ENCODE measurements around the gene KCND3. TPM values are rescaled to one million over a fixed set of nuclear protein-coding genes. Genes with fewer than 3 reads are reported as not detected.

The KCND3 gene
- total and polyA plus RNA-seq, 4 donors = 1.1 to 25.3 (median 12.4) TPM

GRCh38 chr1:111864862-111865261, 124.6 kb downstream of the KCND3 start:
- no peak for ATAC-seq (ENCODE audit: low FRiP score)
- Histone ChIP-seq H3K4me1 (ENCODE audit: control insufficient read depth in 1 of 2, insufficient read depth in 2 of 2, low read length in 2 of 2) (no peaks in the 10 kb centered on the region), H3K4me3 (ENCODE audit: low read length in 2 of 2) (no peak overlapping the region), H3K27me3 (ENCODE audit: control insufficient read depth in 1 of 2, insufficient read depth in 2 of 2, low read length in 1 of 2) (no peaks in the 10 kb centered on the region), H3K36me3 (ENCODE audit: control insufficient read depth in 1 of 2, insufficient read depth in 2 of 2, low read length in 1 of 2) (no peaks in the 10 kb centered on the region), H3K27ac (ENCODE audit: low read depth in 1 of 2, low read length in 2 of 2) (no peak overlapping the region), H3K9me3 (ENCODE audit: control insufficient read depth, low read length) (no peaks in the 10 kb centered on the region)
- intact Hi-C loops (cut with DNase I) = no loop called here
- no peak for DNase-seq
- WGBS, 2 donors = 0 to 2% methylated on average over 3 of the region's 3 CpGs

GRCh38 chr1:111863401-111863800, 126.1 kb downstream of the KCND3 start:
- intact Hi-C loops (cut with DNase I) = no loop called here
- Histone ChIP-seq H3K4me1 (ENCODE audit: control insufficient read depth in 1 of 2, insufficient read depth in 2 of 2, low read length in 2 of 2) (no peaks in the 10 kb centered on the region), H3K9me3 (ENCODE audit: control insufficient read depth, low read length) (no peaks in the 10 kb centered on the region), H3K4me3 (ENCODE audit: low read length in 2 of 2) (no peak overlapping the region), H3K27ac (ENCODE audit: low read depth in 1 of 2, low read length in 2 of 2) (no peak overlapping the region), H3K36me3 (ENCODE audit: control insufficient read depth in 1 of 2, insufficient read depth in 2 of 2, low read length in 1 of 2) (no peaks in the 10 kb centered on the region), H3K27me3 (ENCODE audit: control insufficient read depth in 1 of 2, insufficient read depth in 2 of 2, low read length in 1 of 2) (no peaks in the 10 kb centered on the region)
- 62 to 70% methylated on average over 3 of the region's 3 CpGs for WGBS, 2 donors
- DNase-seq (no peak), ATAC-seq (ENCODE audit: low FRiP score) (no peak)

GRCh38 chr1:111862599-111862998, 126.9 kb downstream of the KCND3 start:
- no peaks in the 10 kb centered on the region for H3K4me1 ChIP-seq (ENCODE audit: control insufficient read depth in 1 of 2, insufficient read depth in 2 of 2, low read length in 2 of 2)
- H3K27me3 ChIP-seq (ENCODE audit: control insufficient read depth in 1 of 2, insufficient read depth in 2 of 2, low read length in 1 of 2) = no peaks in the 10 kb centered on the region
- H3K27ac ChIP-seq (ENCODE audit: low read depth in 1 of 2, low read length in 2 of 2) = no peak overlapping the region
- H3K9me3 ChIP-seq (ENCODE audit: control insufficient read depth, low read length) = no peaks in the 10 kb centered on the region
- no peak for DNase-seq
- 80 to 90% methylated on average over 3 of the region's 3 CpGs for WGBS, 2 donors
- no peak for ATAC-seq (ENCODE audit: low FRiP score)
- intact Hi-C loops (cut with DNase I) = no loop called here
- no peak overlapping the region for H3K4me3 ChIP-seq (ENCODE audit: low read length in 2 of 2)
- no peaks in the 10 kb centered on the region for H3K36me3 ChIP-seq (ENCODE audit: control insufficient read depth in 1 of 2, insufficient read depth in 2 of 2, low read length in 1 of 2)

GRCh38 chr1:111861523-111861922, 127.9 kb downstream of the KCND3 start:
- DNase-seq = no peak
- ATAC-seq (ENCODE audit: low FRiP score) = no peak
- Histone ChIP-seq H3K36me3 (ENCODE audit: control insufficient read depth in 1 of 2, insufficient read depth in 2 of 2, low read length in 1 of 2) (no peaks in the 10 kb centered on the region), H3K4me3 (ENCODE audit: low read length in 2 of 2) (no peak overlapping the region), H3K27ac (ENCODE audit: low read depth in 1 of 2, low read length in 2 of 2) (no peak overlapping the region), H3K4me1 (ENCODE audit: control insufficient read depth in 1 of 2, insufficient read depth in 2 of 2, low read length in 2 of 2) (no peaks in the 10 kb centered on the region), H3K27me3 (ENCODE audit: control insufficient read depth in 1 of 2, insufficient read depth in 2 of 2, low read length in 1 of 2) (no peaks in the 10 kb centered on the region), H3K9me3 (ENCODE audit: control insufficient read depth, low read length) (no peaks in the 10 kb centered on the region)
- 41 to 51% methylated on average over 6 of the region's 6 CpGs for WGBS, 2 donors
- intact Hi-C loops (cut with DNase I) = no loop called here

GRCh38 chr1:111857194-111857651, 132.2 kb downstream of the KCND3 start:
- DNase-seq (no peak), ATAC-seq (ENCODE audit: low FRiP score) (no peak)
- Histone ChIP-seq H3K9me3 (ENCODE audit: control insufficient read depth, low read length) (no peaks in the 10 kb centered on the region), H3K36me3 (ENCODE audit: control insufficient read depth in 1 of 2, insufficient read depth in 2 of 2, low read length in 1 of 2) (no peaks in the 10 kb centered on the region), H3K27me3 (ENCODE audit: control insufficient read depth in 1 of 2, insufficient read depth in 2 of 2, low read length in 1 of 2) (no peaks in the 10 kb centered on the region), H3K27ac (ENCODE audit: low read depth in 1 of 2, low read length in 2 of 2) (no peak overlapping the region), H3K4me1 (ENCODE audit: control insufficient read depth in 1 of 2, insufficient read depth in 2 of 2, low read length in 2 of 2) (no peaks in the 10 kb centered on the region), H3K4me3 (ENCODE audit: low read length in 2 of 2) (no peak overlapping the region)
- WGBS, 2 donors = 72 to 78% methylated on average over 13 of the region's 13 CpGs
- intact Hi-C loops (cut with DNase I) = no loop called here

- DNase-seq = no peak
- 62 to 66% methylated on average over 13 of the region's 13 CpGs for WGBS, 2 donors
- H3K36me3 ChIP-seq (ENCODE audit: control insufficient read depth in 1 of 2, insufficient read depth in 2 of 2, low read length in 1 of 2) = no peaks in the 10 kb centered on the region
These were observed 132.9 kb downstream of the KCND3 start for GRCh38 chr1:111856411-111857185.

GRCh38 chr1:111855260-111855659, 134.2 kb downstream of the KCND3 start:
- intact Hi-C loops (cut with DNase I) = no loop called here
- H3K27me3 ChIP-seq (ENCODE audit: control insufficient read depth in 1 of 2, insufficient read depth in 2 of 2, low read length in 1 of 2) = no peaks in the 10 kb centered on the region
- H3K27ac ChIP-seq (ENCODE audit: low read depth in 1 of 2, low read length in 2 of 2) = no peak overlapping the region
- WGBS, 2 donors = 76 to 85% methylated on average over 4 of the region's 4 CpGs
- DNase-seq = no peak
- H3K4me3 ChIP-seq (ENCODE audit: low read length in 2 of 2) = no peak overlapping the region
- ATAC-seq (ENCODE audit: low FRiP score) = no peak
- no peaks in the 10 kb centered on the region for H3K4me1 ChIP-seq (ENCODE audit: control insufficient read depth in 1 of 2, insufficient read depth in 2 of 2, low read length in 2 of 2)
- no peaks in the 10 kb centered on the region for H3K9me3 ChIP-seq (ENCODE audit: control insufficient read depth, low read length)
- H3K36me3 ChIP-seq (ENCODE audit: control insufficient read depth in 1 of 2, insufficient read depth in 2 of 2, low read length in 1 of 2) = no peaks in the 10 kb centered on the region

More at GRCh38 chr1:111856411-111857185, 132.9 kb downstream of the KCND3 start:
- H3K4me3 ChIP-seq (ENCODE audit: low read length in 2 of 2) = no peak overlapping the region
- H3K4me1 ChIP-seq (ENCODE audit: control insufficient read depth in 1 of 2, insufficient read depth in 2 of 2, low read length in 2 of 2) = no peaks in the 10 kb centered on the region
- intact Hi-C loops (cut with DNase I) = no loop called here
- ATAC-seq (ENCODE audit: low FRiP score) = no peak
- no peaks in the 10 kb centered on the region for H3K27me3 ChIP-seq (ENCODE audit: control insufficient read depth in 1 of 2, insufficient read depth in 2 of 2, low read length in 1 of 2)
- no peaks in the 10 kb centered on the region for H3K9me3 ChIP-seq (ENCODE audit: control insufficient read depth, low read length)
- no peak overlapping the region for H3K27ac ChIP-seq (ENCODE audit: low read depth in 1 of 2, low read length in 2 of 2)

- no peaks in the 10 kb centered on the region for H3K36me3 ChIP-seq (ENCODE audit: control insufficient read depth in 1 of 2, insufficient read depth in 2 of 2, low read length in 1 of 2)
- H3K9me3 ChIP-seq (ENCODE audit: control insufficient read depth, low read length) = no peaks in the 10 kb centered on the region
- no peaks in the 10 kb centered on the region for H3K27me3 ChIP-seq (ENCODE audit: control insufficient read depth in 1 of 2, insufficient read depth in 2 of 2, low read length in 1 of 2)
- ATAC-seq (ENCODE audit: low FRiP score) = no peak
- DNase-seq = no peak
- 68 to 70% methylated on average over 7 of the region's 7 CpGs for WGBS, 2 donors
- no peak overlapping the region for H3K27ac ChIP-seq (ENCODE audit: low read depth in 1 of 2, low read length in 2 of 2)
- H3K4me1 ChIP-seq (ENCODE audit: control insufficient read depth in 1 of 2, insufficient read depth in 2 of 2, low read length in 2 of 2) = no peaks in the 10 kb centered on the region
- H3K4me3 ChIP-seq (ENCODE audit: low read length in 2 of 2) = no peak overlapping the region
- intact Hi-C loops (cut with DNase I) = no loop called here
These were observed 137.2 kb downstream of the KCND3 start for GRCh38 chr1:111852261-111852721.

- Histone ChIP-seq H3K4me3 (ENCODE audit: low read length in 2 of 2) (no peak overlapping the region), H3K36me3 (ENCODE audit: control insufficient read depth in 1 of 2, insufficient read depth in 2 of 2, low read length in 1 of 2) (no peaks in the 10 kb centered on the region), H3K9me3 (ENCODE audit: control insufficient read depth, low read length) (no peaks in the 10 kb centered on the region), H3K4me1 (ENCODE audit: control insufficient read depth in 1 of 2, insufficient read depth in 2 of 2, low read length in 2 of 2) (no peaks in the 10 kb centered on the region), H3K27ac (ENCODE audit: low read depth in 1 of 2, low read length in 2 of 2) (no peak overlapping the region), H3K27me3 (ENCODE audit: control insufficient read depth in 1 of 2, insufficient read depth in 2 of 2, low read length in 1 of 2) (no peaks in the 10 kb centered on the region)
- 39 to 40% methylated on average over 6 of the region's 6 CpGs for WGBS, 2 donors
- intact Hi-C loops (cut with DNase I) = no loop called here
- ATAC-seq (ENCODE audit: low FRiP score) = no peak
- DNase-seq = no peak
These were observed 137.9 kb downstream of the KCND3 start for GRCh38 chr1:111851552-111851951.

Measured in aorta (tissue), 5 donors.